Muscle of back (tissue), 10 donors: ENCODE measurements around the gene LRWD1. TPM values are rescaled to one million over a fixed set of nuclear protein-coding genes. Genes with fewer than 3 reads are reported as not detected.

Source experiments
- polyA plus RNA-seq, 10 donors: library from polyadenylated mRNA; unstranded; fragments of 120-200 nt; gene quantifications; one replicate each; pipeline ENCODE4 v1.2.1, GENCODE V29; 2013; ENCODE audit not compliant: insufficient read length in 10 of 10

The LRWD1 gene
- polyA plus RNA-seq, 10 donors = 8.5 to 16.0 (median 10.7) TPM

Other genes starting within 250 kb of the LRWD1 start
- gene SH2B2, start 178.1 kb upstream of the LRWD1 start, polyA plus RNA-seq = 10 to 100 TPM in 9 of 10 donors, 1 to 10 TPM in 1; 8.9 to 15.3 (median 11.9) TPM
- gene SPDYE6, start 108.5 kb upstream of the LRWD1 start, polyA plus RNA-seq = 1 to 10 TPM in 9 of 10 donors, not detected in 1; 1.5 to 9.4 (median 3.4) TPM
- gene PRKRIP1, start 68.6 kb upstream of the LRWD1 start, polyA plus RNA-seq = 10 to 100 TPM; 17.6 to 30.1 (median 24.8) TPM
- 10 to 100 TPM in 5 of 10 donors, 1 to 10 TPM in 5; 6.3 to 16.0 (median 9.7) TPM for gene ORAI2, start 31.4 kb upstream of the LRWD1 start, polyA plus RNA-seq
- 1 to 10 TPM; 5.6 to 9.4 (median 7.5) TPM for gene ALKBH4, start 121 bp upstream of the LRWD1 start, polyA plus RNA-seq
- 10 to 100 TPM; 22.1 to 36.5 (median 27.2) TPM for gene POLR2J, start 13.9 kb downstream of the LRWD1 start, polyA plus RNA-seq
- gene RASA4B, start 52.8 kb downstream of the LRWD1 start, polyA plus RNA-seq = 10 to 100 TPM in 9 of 10 donors, 1 to 10 TPM in 1; 8.4 to 21.6 (median 11.4) TPM
- gene UPK3BL2, start 78.7 kb downstream of the LRWD1 start, polyA plus RNA-seq = 10 to 100 TPM in 3 of 10 donors, 1 to 10 TPM in 7; 1.2 to 16.5 (median 8.6) TPM
- 10 to 100 TPM in 3 of 10 donors, 1 to 10 TPM in 7; 2.3 to 13.2 (median 5.3) TPM for gene SPDYE2, start 86.2 kb downstream of the LRWD1 start, polyA plus RNA-seq
- 10 to 100 TPM; 50.7 to 80.4 (median 63.5) TPM for gene POLR2J3, start 107.6 kb downstream of the LRWD1 start, polyA plus RNA-seq
- 10 to 100 TPM; 16.3 to 43.7 (median 27.8) TPM for gene RASA4, start 151.8 kb downstream of the LRWD1 start, polyA plus RNA-seq
- gene UPK3BL1, start 177.8 kb downstream of the LRWD1 start, polyA plus RNA-seq = 10 to 100 TPM in 6 of 10 donors, 1 to 10 TPM in 4; 3.7 to 50.4 (median 10.9) TPM
- gene SPDYE2B, start 185.3 kb downstream of the LRWD1 start, polyA plus RNA-seq = 1 to 10 TPM in 7 of 10 donors, under 1 TPM in 3; 0.32 to 3.9 (median 1.7) TPM
- 1 to 10 TPM in 8 of 10 donors, under 1 TPM in 1, not detected in 1; 0.54 to 4.3 (median 2.4) TPM for gene POLR2J2, start 206.7 kb downstream of the LRWD1 start, polyA plus RNA-seq